SIG-M5 treated with dmso at 0.1 percent for 504 hours (cell line): ENCODE results near the gene ATMIN.

ENCODE experiments used
- DNase-seq: peaks from one replicate; lab custom pipeline; 2025; ENCODE audit not compliant: unreplicated experiment; lab: John Stamatoyannopoulos, UW

The ATMIN gene

GRCh38 chr16:81004646-81005353 lies 30.8 kb upstream of the ATMIN start:
- peak; percentile 78 for DNase-seq

- no peak for DNase-seq
Measured at GRCh38 chr16:81005610-81006161, 30.0 kb upstream of the ATMIN start.

- DNase-seq = peak; percentile 57
Measured at GRCh38 chr16:81006211-81006812, 29.3 kb upstream of the ATMIN start.

- DNase-seq = peak; percentile 98
Measured at GRCh38 chr16:81006813-81007695, 28.6 kb upstream of the ATMIN start, which contains the start of the genes CENPN and CMC2. Gene CENPN (plus strand): TSS chr16:81007214. CDS start chr16:81011940, 4,726 bp downstream. Gene CMC2 (minus strand): TSS chr16:81006885. CDS start chr16:80997394, 9,491 bp downstream.

- no peak for DNase-seq
Measured at GRCh38 chr16:81008505-81008789, 27.2 kb upstream of the ATMIN start.

GRCh38 chr16:81012974-81013373 lies 22.7 kb upstream of the ATMIN start:
- DNase-seq = no peak

GRCh38 chr16:81014672-81015071 lies 21.0 kb upstream of the ATMIN start:
- DNase-seq = no peak

GRCh38 chr16:81018496-81018895 lies 17.1 kb upstream of the ATMIN start:
- no peak for DNase-seq

- no peak for DNase-seq
Measured at GRCh38 chr16:81026429-81026828, 9.2 kb upstream of the ATMIN start.

- no peak for DNase-seq
Measured at GRCh38 chr16:81029930-81030604, 5.6 kb upstream of the ATMIN start.

GRCh38 chr16:81035975-81036750 lies 521 bp downstream of the ATMIN start:
- peak; percentile 21 for DNase-seq

- DNase-seq = peak; percentile 32
Measured at GRCh38 chr16:81036751-81037350, 1.2 kb downstream of the ATMIN start.

GRCh38 chr16:81040131-81040530 lies 4.5 kb downstream of the ATMIN start:
- no peak for DNase-seq

- no peak for DNase-seq
Measured at GRCh38 chr16:81040842-81041241, 5.2 kb downstream of the ATMIN start.

GRCh38 chr16:81041696-81042095 lies 6.1 kb downstream of the ATMIN start:
- no peak for DNase-seq

GRCh38 chr16:81042821-81043220 lies 7.2 kb downstream of the ATMIN start:
- DNase-seq = no peak

- no peak for DNase-seq
Measured at GRCh38 chr16:81053761-81054160, 18.1 kb downstream of the ATMIN start.

GRCh38 chr16:81060576-81061306 lies 25.1 kb downstream of the ATMIN start:
- no peak for DNase-seq

- DNase-seq = no peak
Measured at GRCh38 chr16:81061307-81061640, 25.6 kb downstream of the ATMIN start.
